Left lobe of liver (tissue), 2 donors: ENCODE measurements around the gene PRR5L. TPM values are rescaled to one million over a fixed set of nuclear protein-coding genes. Genes with fewer than 3 reads are reported as not detected.

ENCODE experiments used
- ATAC-seq: fragments of 200-7000 bp; cut with Tn5 transposase; one replicate; pipeline ENCODE4 v1.9.1; 2020; ENCODE audit warnings: mild to moderate bottlenecking, moderate library complexity
- DNase-seq: peaks from one replicate; pipeline ENCODE4 v3.0.0-alpha.2; 2020; ENCODE audit warnings: low spot score
- total RNA-seq: library from RNA; stranded (reverse); gene quantifications from one replicate; pipeline ENCODE4 v1.2.1, GENCODE V29; 2021
- donor health status: DM: no; HTN: no; CAD: no; lungs with moderate emphysema.
- donor health status: DM: no; HTN: yes; CAD: no.

The PRR5L gene
- total RNA-seq, 1 donor from 2014 or later: 2.1 TPM

GRCh38 chr11:36278531-36279282 is 17.4 kb upstream of the PRR5L start:
- DNase-seq (no peak), ATAC-seq (no peak)

GRCh38 chr11:36280531-36280930 is 15.6 kb upstream of the PRR5L start:
- ATAC-seq (no peak), DNase-seq (no peak)

DNA sequence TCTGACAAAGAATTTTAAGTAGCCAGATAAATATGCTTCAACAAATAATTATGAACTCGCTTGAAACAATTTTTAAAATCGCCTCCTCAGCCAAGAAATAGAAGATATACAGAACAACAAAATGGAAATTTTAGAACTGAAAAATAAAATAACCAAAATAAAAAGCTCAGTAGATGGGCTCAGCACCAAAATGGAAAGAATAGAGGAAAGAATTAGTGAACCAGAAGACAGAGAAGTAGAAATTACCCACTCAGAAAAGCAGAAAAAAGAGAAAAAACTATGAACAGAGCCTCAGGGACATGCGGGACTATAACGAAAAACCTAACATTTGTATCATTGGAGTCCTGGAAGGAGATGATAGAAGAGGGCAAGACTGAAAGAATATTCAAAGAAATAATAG is 14.2 kb upstream of the PRR5L start:
- no peak for DNase-seq
- no peak for ATAC-seq

GRCh38 chr11:36282926-36283325 is 13.2 kb upstream of the PRR5L start:
- ATAC-seq (no peak), DNase-seq (no peak)

- ATAC-seq (peak; percentile 58), DNase-seq (no peak)
Measured at GRCh38 chr11:36288442-36289225, 7.5 kb upstream of the PRR5L start.

DNA sequence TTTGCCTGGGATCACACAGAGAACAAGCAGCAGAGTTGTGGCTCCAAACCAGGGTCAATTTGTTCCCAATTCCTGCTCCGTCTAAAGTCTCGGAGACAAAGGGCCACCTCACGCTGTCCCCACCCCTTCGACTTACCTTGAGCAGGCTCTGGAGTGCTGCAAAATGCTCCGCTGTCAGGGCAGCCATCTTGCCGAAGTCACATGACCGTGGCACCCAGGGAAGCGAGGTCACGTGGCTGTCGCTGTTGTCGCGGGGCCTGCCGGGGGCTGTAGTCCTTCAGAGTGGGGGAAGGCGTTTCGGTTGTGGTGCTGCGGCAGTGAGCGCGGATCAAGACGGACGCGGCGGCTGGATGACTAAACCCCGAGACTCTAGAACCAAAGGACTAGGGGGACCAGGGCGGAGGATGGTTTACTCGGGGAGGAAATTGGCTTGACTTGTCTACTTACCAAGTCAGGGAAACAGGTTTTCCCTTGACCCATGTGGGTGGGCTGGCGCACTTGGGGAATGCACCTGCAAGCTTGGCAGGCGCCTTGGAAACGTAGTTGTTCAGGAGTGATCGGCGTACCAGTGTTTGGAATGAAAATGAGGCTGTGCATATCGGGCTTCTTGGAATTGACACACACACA is 6.7 kb upstream of the PRR5L start, which contains the start of gene COMMD9:
Gene COMMD9 (minus strand): TSS at position 199 of the 627 bp plus-strand sequence. CDS start 12 bp downstream, at position 187.
- ATAC-seq: peak; percentile 98

DNA sequence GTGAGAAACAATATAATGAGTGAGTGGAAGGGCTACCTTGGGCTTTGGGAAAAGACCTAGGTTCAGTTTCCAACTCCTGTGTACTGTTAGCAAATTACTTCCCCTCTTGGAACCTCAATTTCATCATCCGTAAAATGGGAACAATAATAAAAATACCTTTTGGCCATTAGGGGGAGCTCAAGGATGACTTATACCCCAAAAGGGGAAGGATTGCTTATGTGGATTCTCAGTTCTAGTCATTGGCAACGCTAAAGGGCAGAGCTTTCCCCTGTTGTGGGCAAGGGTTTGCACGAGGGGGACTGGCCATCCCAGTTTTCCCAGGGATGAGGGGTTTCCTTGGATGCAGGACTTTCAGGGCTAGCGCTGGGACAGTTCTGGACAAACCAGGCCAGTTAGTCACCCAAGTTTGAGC is 3.8 kb upstream of the PRR5L start:
- DNase-seq (no peak), ATAC-seq (peak; percentile 19)

More for the DNA sequence above, 6.7 kb upstream of the PRR5L start, which contains the start of gene COMMD9:
- peak; percentile 94 for DNase-seq

DNA sequence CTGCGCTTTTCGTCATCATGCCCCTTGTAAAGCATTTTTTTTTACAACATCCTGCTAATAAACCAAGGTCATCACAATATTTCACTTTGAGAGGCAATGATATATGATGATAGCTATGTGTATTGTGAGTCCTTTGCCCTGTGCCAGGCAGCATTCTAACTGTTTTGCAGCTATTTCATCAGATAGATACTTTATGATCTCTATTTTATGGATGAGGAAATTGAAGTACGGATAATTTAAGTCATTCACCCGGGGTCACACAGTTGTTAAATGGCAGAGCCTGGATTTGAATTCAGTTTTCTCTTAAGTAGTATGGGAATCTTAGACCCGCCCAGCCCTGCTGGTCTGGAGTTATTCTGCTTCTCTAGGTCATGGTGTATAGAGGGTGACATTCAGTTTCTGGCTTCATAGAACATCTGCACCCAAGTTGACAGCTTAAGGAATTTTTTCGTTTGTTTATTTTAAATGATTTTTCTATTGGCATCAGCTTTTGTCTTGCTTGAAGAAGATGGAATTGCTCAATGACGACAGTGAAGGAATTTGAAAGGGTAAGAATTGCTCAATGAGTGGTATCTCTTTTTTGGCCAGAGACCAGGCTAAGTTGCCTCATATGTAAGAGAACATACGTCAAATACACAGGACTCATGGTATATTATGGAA is 926 bp downstream of the PRR5L start:
- no peak for ATAC-seq
- DNase-seq: no peak

- ATAC-seq: peak; percentile 94
- peak; percentile 69 for DNase-seq
Measured at GRCh38 chr11:36300650-36301049, 4.6 kb downstream of the PRR5L start.

- ATAC-seq (no peak), DNase-seq (no peak)
Measured at GRCh38 chr11:36304351-36304750, 8.3 kb downstream of the PRR5L start.

DNA sequence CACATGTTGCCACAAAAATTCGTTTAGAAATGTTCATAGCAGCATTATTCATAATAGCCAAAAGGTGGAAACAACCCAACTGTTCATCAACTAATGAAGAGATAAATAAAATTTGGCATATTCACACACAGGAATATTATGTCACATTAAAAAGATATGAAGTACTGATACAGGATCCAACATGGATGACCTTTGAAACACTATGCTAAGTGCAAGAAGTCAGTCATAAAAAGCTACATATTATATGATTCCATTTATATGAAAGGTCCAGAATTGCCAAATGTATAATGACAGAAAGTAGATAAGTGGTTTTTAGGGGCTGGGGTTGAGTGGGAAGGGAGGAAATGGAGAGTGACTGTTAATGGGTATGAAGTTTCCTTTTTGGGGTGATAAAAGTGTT is 9.0 kb downstream of the PRR5L start:
- ATAC-seq: no peak

GRCh38 chr11:36306888-36307287 is 10.8 kb downstream of the PRR5L start:
- peak; percentile 48 for ATAC-seq
- DNase-seq: no peak

More for the DNA sequence above, 9.0 kb downstream of the PRR5L start:
- DNase-seq: no peak

- ATAC-seq (no peak), DNase-seq (no peak)
Measured at GRCh38 chr11:36308577-36308976, 12.5 kb downstream of the PRR5L start.

DNA sequence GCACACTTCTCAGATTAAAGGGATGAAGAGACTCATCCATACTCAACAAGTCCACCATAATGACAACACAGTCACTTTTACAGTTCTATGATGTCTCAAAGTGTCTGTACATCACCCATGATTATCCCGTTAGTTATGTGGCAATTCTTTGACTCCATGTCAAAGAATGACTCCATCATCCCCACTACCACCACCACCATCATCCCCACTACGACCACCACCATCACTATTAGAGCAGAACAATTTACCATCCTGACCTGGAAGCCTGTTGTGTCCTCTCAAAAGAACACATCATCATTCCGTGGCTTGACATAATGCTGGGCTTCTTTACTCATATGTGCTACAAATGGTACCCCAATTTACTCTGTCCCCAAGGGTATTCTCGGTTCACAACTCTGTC is 13.7 kb downstream of the PRR5L start:
- no peak for ATAC-seq
- DNase-seq: no peak

- no peak for ATAC-seq
Measured at GRCh38 chr11:36311926-36312595, 16.0 kb downstream of the PRR5L start.

GRCh38 chr11:36312611-36313472 is 16.8 kb downstream of the PRR5L start:
- ATAC-seq (no peak), DNase-seq (no peak)

More at GRCh38 chr11:36311926-36312595, 16.0 kb downstream of the PRR5L start:
- DNase-seq: no peak

- no peak for DNase-seq
- ATAC-seq: no peak
Measured at GRCh38 chr11:36313750-36314433, 17.8 kb downstream of the PRR5L start.

- DNase-seq: no peak
- ATAC-seq: no peak
Measured at GRCh38 chr11:36314434-36314767, 18.3 kb downstream of the PRR5L start.

DNA sequence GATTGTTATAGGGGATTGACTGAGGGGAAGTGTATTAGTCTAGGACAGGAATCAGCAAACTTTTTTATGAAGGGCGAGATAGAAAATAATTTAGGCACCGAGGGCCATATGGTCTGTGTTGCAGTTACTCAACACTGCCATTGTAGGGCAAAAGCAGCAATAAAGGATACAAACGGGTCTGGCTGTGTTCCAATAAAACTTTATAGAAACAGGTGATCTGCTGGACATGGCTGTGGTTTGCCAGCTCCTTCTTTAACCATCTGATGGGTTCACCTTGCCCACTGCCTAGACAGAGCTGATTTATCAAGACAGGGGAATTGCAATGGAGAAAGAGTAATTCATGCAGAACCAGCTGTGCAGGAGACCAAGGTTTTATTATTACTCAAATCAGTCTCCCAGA is 20.0 kb downstream of the PRR5L start:
- ATAC-seq (no peak), DNase-seq (no peak)
